IMR-90 (cell line): ENCODE measurements around the gene IL36B. TPM values are rescaled to one million over a fixed set of nuclear protein-coding genes. Genes with fewer than 3 reads are reported as not detected.

Experiments
- ATAC-seq: fragments of 200-7000 bp; cut with Tn5 transposase; 2 replicates; pipeline ENCODE4 v1.9.1; 2020; ENCODE audit warnings: low read depth, mild to moderate bottlenecking, moderate library complexity
- BruUV-seq: library from RNA; stranded (reverse); fragments of 400-500 nt; replicated peaks from 2 replicates; lab custom pipeline; 2021; lab: Mats Ljungman, UMichigan
- CTCF ChIA-PET: fragments of 300-600 bp; formaldehyde crosslinking; extraction: SDS; loops from one replicate; lab custom pipeline; 2021; ENCODE audit warnings: antibody characterized with exemption; lab: Yijun Ruan, JAX
- POLR2A ChIA-PET: fragments of 300-600 bp; sonication (Branson Sonifier 250); formaldehyde crosslinking; loops from one replicate; lab custom pipeline; 2022; ENCODE audit warnings: antibody characterized with exemption; ENCODE audit not compliant: unreplicated experiment; lab: Charles Lee
- DNase-seq: peaks from one replicate; pipeline ENCODE4 v3.0.0; 2013
- H2AFZ ChIP-seq: replicated peaks from 2 replicates; pipeline ENCODE3; 2013; ENCODE audit warnings: low read length, mild to moderate bottlenecking; ENCODE audit not compliant: poor library complexity
- H2AK5ac ChIP-seq: 2 replicates; pipeline ENCODE4 v1.6.1; 2013; ENCODE audit warnings: low read depth, low read length, inconsistent platforms
- H2AK9ac ChIP-seq: replicated peaks from 2 replicates; pipeline ENCODE3; 2013; ENCODE audit warnings: mild to moderate bottlenecking, low read depth, low read length, moderate library complexity; ENCODE audit not compliant: poor library complexity
- H2BK120ac ChIP-seq: 2 replicates; pipeline ENCODE4 v1.6.1; 2013; ENCODE audit warnings: low read depth, low read length, inconsistent platforms
- H2BK15ac ChIP-seq: 3 replicates; pipeline ENCODE4 v1.6.1; 2013; ENCODE audit warnings: low read depth, low read length, inconsistent platforms
- H2BK20ac ChIP-seq: 2 replicates; pipeline ENCODE4 v1.6.1; 2013; ENCODE audit warnings: low read depth, mild to moderate bottlenecking, inconsistent platforms, low read length, moderate library complexity
- H2BK5ac ChIP-seq: 2 replicates; pipeline ENCODE4 v1.6.1; 2013; ENCODE audit warnings: mild to moderate bottlenecking, low read depth, low read length, inconsistent platforms; ENCODE audit not compliant: poor library complexity, severe bottlenecking
- H3K14ac ChIP-seq: replicated peaks from 2 replicates; pipeline ENCODE4 v1.6.1; 2013; ENCODE audit warnings: low read depth, low read length, inconsistent platforms
- H3K18ac ChIP-seq: 2 replicates; pipeline ENCODE4 v1.6.1; 2013; ENCODE audit warnings: low read depth, low read length, control low read depth
- H3K23ac ChIP-seq: 2 replicates; pipeline ENCODE4 v1.6.1; 2013; ENCODE audit warnings: low read depth, low read length, inconsistent platforms
- H3K27ac ChIP-seq: 2 replicates; pipeline ENCODE4 v1.5.1; 2013; ENCODE audit warnings: mild to moderate bottlenecking, control low read depth, low read length; ENCODE audit not compliant: insufficient read depth
- H3K27me3 ChIP-seq: 2 replicates; pipeline ENCODE4 v1.6.1; 2013; ENCODE audit warnings: low read length; ENCODE audit not compliant: control insufficient read depth, insufficient read depth
- H3K36me3 ChIP-seq: 2 replicates; pipeline ENCODE4 v1.6.1; 2013; ENCODE audit warnings: low read length, mixed read lengths; ENCODE audit not compliant: control insufficient read depth, insufficient read depth
- H3K4ac ChIP-seq: 2 replicates; pipeline ENCODE4 v1.6.1; 2013; ENCODE audit warnings: low read depth, low read length, inconsistent platforms
- H3K4me1 ChIP-seq: 2 replicates; pipeline ENCODE4 v1.6.1; 2013; ENCODE audit warnings: low read length, mixed read lengths; ENCODE audit not compliant: control insufficient read depth, insufficient read depth
- H3K4me2 ChIP-seq: 2 replicates; pipeline ENCODE4 v1.6.1; 2013; ENCODE audit warnings: low read depth, mild to moderate bottlenecking, control low read depth, low read length, moderate library complexity
- H3K4me3 ChIP-seq: 2 replicates; pipeline ENCODE4 v1.5.1; 2013; ENCODE audit warnings: low read depth, mild to moderate bottlenecking, control low read depth, low read length, moderate library complexity; ENCODE audit not compliant: insufficient read depth
- H3K56ac ChIP-seq: 2 replicates; pipeline ENCODE4 v1.6.1; 2013; ENCODE audit warnings: low read length, inconsistent platforms; ENCODE audit not compliant: insufficient read depth; ENCODE audit errors: extremely low read depth
- H3K79me1 ChIP-seq, 2 experiments: 2 replicates each; pipeline ENCODE4 v1.6.1; 2013; ENCODE audit warnings: low read length in 2 of 2, inconsistent platforms in 1 of 2, low read depth in 1 of 2
- H3K9ac ChIP-seq: 2 replicates; pipeline ENCODE4 v1.6.1; 2013; ENCODE audit warnings: low read depth, low read length, control low read depth
- H3K9me1 ChIP-seq: 2 replicates; pipeline ENCODE4 v1.6.1; 2013; ENCODE audit warnings: low read length, inconsistent platforms; ENCODE audit not compliant: insufficient read depth
- H3K9me3 ChIP-seq: 2 replicates; pipeline ENCODE4 v1.6.1; 2013; ENCODE audit warnings: low read length; ENCODE audit not compliant: control insufficient read depth, insufficient read depth
- H4K20me1 ChIP-seq: 2 replicates; pipeline ENCODE4 v1.6.1; 2013; ENCODE audit warnings: low read length, inconsistent platforms; ENCODE audit not compliant: insufficient read depth
- H4K5ac ChIP-seq: 2 replicates; pipeline ENCODE4 v1.6.1; 2013; ENCODE audit warnings: mild to moderate bottlenecking, low read depth, low read length, control low read depth
- H4K8ac ChIP-seq, 2 experiments: 2 replicates each; pipeline ENCODE4 v1.6.1; 2013; ENCODE audit warnings: low read depth in 2 of 2, low read length in 2 of 2, control low read depth in 1 of 2, inconsistent platforms in 1 of 2
- H4K91ac ChIP-seq: 2 replicates; pipeline ENCODE4 v1.6.1; 2013; ENCODE audit warnings: low read depth, low read length, inconsistent platforms; ENCODE audit not compliant: insufficient read depth
- BHLHE40 ChIP-seq: fragments of 150-350 bp; IDR thresholded peaks from 2 replicates; pipeline ENCODE4 v1.6.1; 2016; ENCODE audit warnings: mild to moderate bottlenecking, low read depth, low read length
- CHD1 ChIP-seq: IDR thresholded peaks from 2 replicates; pipeline ENCODE4 v1.6.1; 2012; ENCODE audit warnings: low read depth, low read length, improper control_type of control experiment
- ELK1 ChIP-seq: fragments of 150-350 bp; IDR thresholded peaks from 2 replicates; pipeline ENCODE4 v1.6.1; 2016; ENCODE audit warnings: low read depth, mild to moderate bottlenecking, low read length, moderate library complexity, borderline replicate concordance
- FOS ChIP-seq: fragments of 150-350 bp; IDR thresholded peaks from 2 replicates; pipeline ENCODE4 v1.6.1; 2016; ENCODE audit warnings: low read depth, low read length
- MAFK ChIP-seq: IDR thresholded peaks from 2 replicates; pipeline ENCODE4 v1.6.1; 2012; ENCODE audit warnings: low read depth, low read length, improper control_type of control experiment
- MAZ ChIP-seq: IDR thresholded peaks from 2 replicates; pipeline ENCODE4 v1.6.1; 2012; ENCODE audit warnings: low read depth, mild to moderate bottlenecking, low read length, improper control_type of control experiment, moderate library complexity, borderline replicate concordance
- POLR2A ChIP-seq: IDR thresholded peaks from 2 replicates; pipeline ENCODE4 v1.6.1; 2012; ENCODE audit warnings: mild to moderate bottlenecking, low read depth, low read length
- RAD21 ChIP-seq: IDR thresholded peaks from 2 replicates; pipeline ENCODE4 v1.6.1; 2012; ENCODE audit warnings: low read length, improper control_type of control experiment
- RCOR1 ChIP-seq: IDR thresholded peaks from 2 replicates; pipeline ENCODE4 v1.6.1; 2012; ENCODE audit warnings: mild to moderate bottlenecking, low read length, improper control_type of control experiment; ENCODE audit not compliant: insufficient replicate concordance
- USF2 ChIP-seq: fragments of 150-350 bp; IDR thresholded peaks from 2 replicates; pipeline ENCODE4 v1.6.1; 2017; ENCODE audit warnings: mild to moderate bottlenecking, antibody characterized with exemption, low read length, low read depth
- WGBS, 2 experiments: methylation state at CpG; one replicate each; pipeline versions ENCODE4 v1.1.5 to v1.1.7; 2013; ENCODE audit warnings: missing lambda C conversion rate in 2 of 2; ENCODE audit not compliant: insufficient read length in 1 of 2; ENCODE audit errors: extremely low coverage in 2 of 2; 5-methylcytosine and 5-hydroxymethylcytosine counted together
- dilution Hi-C: fragments of 300-500 bp; cut with HindIII; formaldehyde crosslinking; loops from one replicate; pipeline ENCODE4 v1.14.3; 2018; ENCODE audit warnings: low sequenced_read_pairs; ENCODE audit not compliant: unreplicated experiment
- in situ Hi-C: fragments of 300-500 bp; cut with MboI; formaldehyde crosslinking; loops from 3 replicates; pipeline ENCODE4 v1.14.3; 2019; ENCODE audit warnings: low sequenced_read_pairs, inconsistent platforms, mixed read lengths
- intact Hi-C: fragments of 100-400 bp; cut with micrococcal nuclease; formaldehyde crosslinking; loops from 2 replicates; pipeline ENCODE4 v1.10.0; 2022
- polyA plus RNA-seq, 3 experiments: library from polyadenylated mRNA; depleted of rRNA; stranded (reverse); fragments of >200 nt; gene quantifications; 2 replicates each; pipeline ENCODE4 v1.2.3, GENCODE V29; 2012; ENCODE audit warnings: low replicate concordance in 1 of 3
- total RNA-seq: library from RNA; depleted of rRNA; stranded (reverse); fragments of >200 nt; gene quantifications from 2 replicates; pipeline ENCODE4 v1.2.3, GENCODE V29; 2012
- TF ChIP-seq, protein P1 (sequence below): conservative IDR thresholded peaks from 2 replicates; pipeline ENCODE4 v1.5.1; 2012; ENCODE audit warnings: mild to moderate bottlenecking, low read depth, low read length, improper control_type of control experiment

Gene IL36B
- total and polyA plus RNA-seq, 2 of the 4 experiments (the other 2 are of a cell fraction) = not detected

- no CpG with 5 or more reads among the region's 1 CpG for WGBS, 2 experiments
- in situ Hi-C loops (no loop called here), dilution Hi-C loops (no loop called here)
These were observed 45.4 kb downstream of the IL36B start for GRCh38 chr2:113007250-113007649.

More at GRCh38 chr2:113007250-113007649, 45.4 kb downstream of the IL36B start:
- H3K27me3 ChIP-seq = peaks cover 3% of the 10 kb centered on the region
- no peaks in the 10 kb centered on the region for H3K79me1 ChIP-seq
- no peak overlapping the region for H3K4me2 ChIP-seq
- H2BK20ac ChIP-seq = no peak overlapping the region
- TF ChIP-seq MAZ = no peak
- TF ChIP-seq FOS = no peak
- TF ChIP-seq, protein P1, sequence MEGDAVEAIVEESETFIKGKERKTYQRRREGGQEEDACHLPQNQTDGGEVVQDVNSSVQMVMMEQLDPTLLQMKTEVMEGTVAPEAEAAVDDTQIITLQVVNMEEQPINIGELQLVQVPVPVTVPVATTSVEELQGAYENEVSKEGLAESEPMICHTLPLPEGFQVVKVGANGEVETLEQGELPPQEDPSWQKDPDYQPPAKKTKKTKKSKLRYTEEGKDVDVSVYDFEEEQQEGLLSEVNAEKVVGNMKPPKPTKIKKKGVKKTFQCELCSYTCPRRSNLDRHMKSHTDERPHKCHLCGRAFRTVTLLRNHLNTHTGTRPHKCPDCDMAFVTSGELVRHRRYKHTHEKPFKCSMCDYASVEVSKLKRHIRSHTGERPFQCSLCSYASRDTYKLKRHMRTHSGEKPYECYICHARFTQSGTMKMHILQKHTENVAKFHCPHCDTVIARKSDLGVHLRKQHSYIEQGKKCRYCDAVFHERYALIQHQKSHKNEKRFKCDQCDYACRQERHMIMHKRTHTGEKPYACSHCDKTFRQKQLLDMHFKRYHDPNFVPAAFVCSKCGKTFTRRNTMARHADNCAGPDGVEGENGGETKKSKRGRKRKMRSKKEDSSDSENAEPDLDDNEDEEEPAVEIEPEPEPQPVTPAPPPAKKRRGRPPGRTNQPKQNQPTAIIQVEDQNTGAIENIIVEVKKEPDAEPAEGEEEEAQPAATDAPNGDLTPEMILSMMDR = no peak
- TF ChIP-seq ELK1 = no peak
- no peak for TF ChIP-seq MAFK
- no peak for TF ChIP-seq CHD1
- TF ChIP-seq RCOR1 = no peak
- no peak for TF ChIP-seq USF2
- no peak for TF ChIP-seq BHLHE40
- TF ChIP-seq POLR2A = no peak
- no peak for TF ChIP-seq RAD21
- H3K4ac ChIP-seq = no peak overlapping the region
- H3K23ac ChIP-seq = no peak overlapping the region
- H3K27ac ChIP-seq = no peak overlapping the region
- no peak overlapping the region for H4K5ac ChIP-seq
- H2BK15ac ChIP-seq = no peak overlapping the region
- H2AK5ac ChIP-seq = no peak overlapping the region
- H3K14ac ChIP-seq = no peak overlapping the region
- intact Hi-C loops = no loop called here
- no peaks in the 10 kb centered on the region for H4K20me1 ChIP-seq
- CTCF ChIA-PET = no interaction called here
- H4K91ac ChIP-seq = no peak overlapping the region
- no peak for DNase-seq
- POLR2A ChIA-PET = no interaction called here
- no peak overlapping the region for H3K18ac ChIP-seq
- H3K4me3 ChIP-seq = no peak overlapping the region
- H2AK9ac ChIP-seq = no peak overlapping the region
- no peaks in the 10 kb centered on the region for H3K4me1 ChIP-seq
- H3K9ac ChIP-seq = no peak overlapping the region
- H3K36me3 ChIP-seq = no peaks in the 10 kb centered on the region
- H3K56ac ChIP-seq = no peak overlapping the region
- no peak overlapping the region for H4K8ac ChIP-seq
- H2AFZ ChIP-seq = no peak overlapping the region
- no peak overlapping the region for H2BK5ac ChIP-seq
- no peak overlapping the region for H2BK120ac ChIP-seq
- H3K9me1 ChIP-seq = no peaks in the 10 kb centered on the region
- BruUV-seq = no TSS peak
- no peak for ATAC-seq
- no peaks in the 10 kb centered on the region for H3K9me3 ChIP-seq
